GM19397 (cell line): ENCODE data around the gene CELF2.
A peak's percentile ranks its signal among the peaks of the same experiment; 100 is the strongest.
"Not testable (repeated sequence)": the region's sequence is repeated elsewhere in the genome, so short reads cannot be mapped to it uniquely, and the experiment has no call there.

Experiments
- ATAC-seq: cut with Tn5 transposase; IDR thresholded peaks from one replicate; pipeline ENCODE4 v1.9.1; 2021; ENCODE audit warnings: mild to moderate bottlenecking, moderate library complexity; ENCODE audit not compliant: unreplicated experiment

Gene CELF2

DNA sequence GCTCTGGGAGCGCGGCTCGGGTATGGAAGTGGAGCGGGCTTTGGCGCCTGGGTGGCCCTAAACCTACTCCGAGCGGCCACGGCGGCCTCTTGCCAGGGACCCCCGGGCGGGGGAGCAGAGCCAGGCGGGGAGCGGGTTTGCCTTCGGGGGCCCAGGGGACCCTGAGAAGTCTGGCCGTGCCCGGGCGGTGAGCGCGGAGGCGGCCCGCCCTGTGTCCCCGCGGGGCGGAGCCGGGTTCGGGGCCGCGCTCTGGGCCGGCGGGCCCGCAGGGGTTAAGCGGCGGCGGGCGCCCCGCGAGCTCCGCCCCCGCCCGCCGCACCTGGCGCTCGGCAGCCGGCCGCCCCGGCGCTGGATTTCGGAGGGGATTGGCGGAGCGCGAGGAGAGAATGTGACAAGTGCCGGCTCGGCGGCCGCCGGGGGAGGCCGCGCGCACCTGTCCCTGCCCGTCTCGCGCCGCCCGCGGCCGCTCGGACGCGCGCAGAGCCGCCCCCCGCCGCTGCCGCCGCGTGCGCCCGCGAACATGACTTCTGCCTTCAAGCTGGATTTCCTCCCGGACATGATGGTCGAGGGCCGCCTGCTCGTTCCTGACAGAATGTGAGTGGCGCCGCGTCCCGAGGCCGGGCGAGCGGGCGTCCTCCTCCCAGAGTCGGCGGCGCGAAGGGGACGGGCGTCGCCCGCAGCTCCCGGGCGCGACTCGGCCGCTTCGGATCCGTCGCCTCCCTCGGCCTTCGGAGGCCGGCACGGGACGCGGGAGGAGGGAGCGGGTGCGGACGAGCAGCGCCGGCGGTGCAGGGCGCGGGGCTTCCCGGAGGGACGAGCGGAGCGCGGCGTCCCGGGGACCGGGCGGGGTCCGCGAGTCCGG, at the start of gene CELF2:
Gene CELF2 (plus strand): TSS at position 303 of the 862 bp plus-strand sequence. CDS start 218 bp downstream, at position 521.
- peak; percentile 81 for ATAC-seq

DNA sequence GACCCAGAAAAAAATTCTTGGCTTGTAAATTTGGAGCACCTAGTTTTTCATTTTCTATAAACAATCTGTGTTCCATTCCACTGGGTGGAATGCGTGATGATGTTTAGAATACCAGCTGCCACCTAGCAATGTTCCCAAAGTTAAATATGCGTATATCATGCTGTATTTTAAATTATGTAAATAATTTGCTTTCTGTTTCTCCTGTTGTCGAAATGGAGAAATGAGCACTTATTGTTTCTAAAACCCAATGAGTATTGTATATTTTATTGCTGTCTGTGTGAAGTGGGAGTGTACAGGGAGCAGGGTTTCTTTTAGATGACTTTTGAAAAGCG, 49.4 kb upstream of the CELF2 start:
- no peak for ATAC-seq

DNA sequence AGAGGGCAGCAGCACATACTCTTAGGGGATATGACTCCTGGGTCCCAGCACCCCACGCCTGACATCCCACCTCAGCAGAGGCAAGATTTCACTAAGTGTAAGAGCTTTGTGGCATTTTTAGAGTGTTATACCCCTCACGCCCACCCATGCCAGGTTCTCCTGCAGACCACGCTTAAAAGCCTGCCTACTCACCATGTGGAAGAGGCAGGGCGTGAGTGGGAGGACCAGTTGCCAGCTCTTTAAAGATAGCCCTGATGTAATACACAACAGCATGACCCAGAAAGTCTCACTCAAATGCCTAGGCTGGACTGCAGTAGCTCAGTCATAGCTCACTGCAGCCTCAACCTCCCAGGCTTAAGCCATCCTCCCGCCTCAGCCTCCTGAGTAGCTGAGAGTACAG, 44.4 kb upstream of the CELF2 start:
- no peak for ATAC-seq

DNA sequence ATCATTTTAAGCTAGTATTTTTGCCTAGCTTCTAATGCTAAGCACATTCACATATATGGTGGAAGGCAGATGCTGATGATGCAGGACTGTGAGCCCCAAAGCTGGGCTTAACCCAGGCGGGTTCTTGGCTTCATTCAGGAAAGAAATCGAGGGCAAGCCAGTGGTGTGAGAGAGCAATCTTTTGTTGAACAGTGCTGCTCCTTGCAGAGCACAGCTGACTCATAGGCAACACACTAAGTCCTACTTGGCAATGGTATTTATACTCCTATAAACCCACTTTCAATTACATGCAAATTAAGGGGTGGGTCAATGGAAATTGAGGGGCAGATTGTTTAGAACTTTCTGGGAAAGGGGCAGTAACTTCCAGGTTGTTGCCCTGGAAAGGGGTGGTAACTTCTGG, 42.0 kb upstream of the CELF2 start:
- no peak for ATAC-seq

DNA sequence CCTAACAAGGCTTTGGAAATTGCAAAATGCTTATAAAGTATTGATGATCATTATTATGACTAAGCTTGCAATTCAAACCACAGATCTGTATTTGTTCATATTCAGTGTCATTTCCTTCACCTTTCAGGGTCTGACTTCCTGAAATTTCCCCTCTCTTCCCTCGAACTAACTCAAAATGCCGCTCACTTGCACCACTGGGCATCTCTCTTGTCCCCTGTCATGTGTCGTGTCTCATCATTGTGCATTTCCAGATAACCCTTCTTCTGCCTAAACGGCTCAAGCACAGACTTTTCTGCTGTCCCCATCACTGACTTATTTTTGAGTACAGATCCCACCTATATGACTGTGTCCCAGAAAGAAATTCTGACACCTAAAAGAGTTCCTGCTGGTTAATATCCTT, 41.0 kb upstream of the CELF2 start:
- no peak for ATAC-seq

DNA sequence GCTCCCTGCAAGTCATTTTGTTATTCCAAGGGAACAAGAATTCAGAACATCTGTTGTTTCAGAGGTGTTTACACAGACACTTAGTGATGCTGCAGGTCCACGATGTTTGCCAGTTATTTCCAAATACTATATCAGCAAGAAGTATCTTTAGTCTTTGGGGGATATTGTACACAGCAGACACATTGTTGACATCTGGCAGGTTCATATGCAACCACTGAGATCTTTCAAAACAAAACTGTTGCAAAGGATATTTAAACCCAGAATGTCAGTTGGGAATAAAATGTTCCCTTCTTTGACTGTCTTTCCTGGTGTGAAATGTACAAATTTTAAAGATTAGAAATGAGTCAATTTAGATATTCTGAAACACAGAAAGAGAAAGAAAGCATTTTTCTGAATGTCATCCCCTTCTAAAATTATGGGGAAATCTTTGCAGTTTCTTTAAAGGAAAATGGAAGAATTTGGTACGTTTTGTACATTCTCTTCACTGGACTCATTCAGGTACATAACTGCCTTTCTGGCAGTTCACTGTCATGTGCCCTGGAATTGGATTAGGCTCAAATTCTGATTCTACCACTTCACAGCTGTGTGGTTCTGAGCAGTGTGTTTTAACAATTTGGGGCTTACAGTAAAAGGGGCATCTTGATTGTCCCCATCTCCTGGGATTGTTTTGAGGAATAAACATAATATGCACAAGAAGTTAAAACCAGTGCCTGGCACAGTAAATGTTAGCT, 40.3 kb upstream of the CELF2 start:
- ATAC-seq, result no peak

DNA sequence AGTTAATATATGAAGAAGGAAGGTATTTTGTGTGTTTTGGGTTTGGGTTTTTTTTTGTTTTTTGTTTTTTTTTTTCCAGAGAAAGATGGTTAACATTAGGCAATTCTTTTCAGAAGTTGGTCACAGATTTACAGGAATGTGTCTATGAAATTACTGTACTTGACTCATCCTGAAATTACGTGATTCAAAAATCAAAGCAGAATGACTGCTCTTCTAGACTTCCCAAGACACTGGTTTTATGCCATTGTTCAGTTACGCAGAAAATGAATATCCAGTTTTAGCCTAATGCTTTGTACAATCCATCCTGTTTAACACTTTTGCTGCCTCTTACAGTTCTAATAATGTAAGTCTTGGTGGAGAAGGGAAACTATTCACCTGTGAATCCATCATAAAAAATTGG, 39.7 kb upstream of the CELF2 start:
- ATAC-seq, result no peak

DNA sequence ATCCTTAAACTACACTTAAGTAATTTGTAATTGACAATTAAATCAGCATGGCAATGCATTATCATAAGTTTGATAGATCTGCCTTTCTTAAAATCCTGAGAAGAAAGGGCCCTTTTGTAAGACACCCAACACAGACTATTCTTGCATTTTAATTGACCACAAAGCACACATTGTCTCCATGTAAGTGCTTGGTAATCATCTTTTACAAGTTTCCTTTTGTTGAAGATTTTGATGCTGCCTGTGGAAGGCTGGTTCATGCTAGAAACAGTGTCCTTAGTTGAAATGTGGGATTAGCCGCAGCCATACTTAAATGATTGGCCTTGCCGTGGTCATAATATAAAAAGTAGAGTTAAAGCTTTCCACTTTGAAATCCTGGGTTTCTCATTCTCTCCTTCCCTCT, 32.3 kb upstream of the CELF2 start:
- ATAC-seq, result no peak

DNA sequence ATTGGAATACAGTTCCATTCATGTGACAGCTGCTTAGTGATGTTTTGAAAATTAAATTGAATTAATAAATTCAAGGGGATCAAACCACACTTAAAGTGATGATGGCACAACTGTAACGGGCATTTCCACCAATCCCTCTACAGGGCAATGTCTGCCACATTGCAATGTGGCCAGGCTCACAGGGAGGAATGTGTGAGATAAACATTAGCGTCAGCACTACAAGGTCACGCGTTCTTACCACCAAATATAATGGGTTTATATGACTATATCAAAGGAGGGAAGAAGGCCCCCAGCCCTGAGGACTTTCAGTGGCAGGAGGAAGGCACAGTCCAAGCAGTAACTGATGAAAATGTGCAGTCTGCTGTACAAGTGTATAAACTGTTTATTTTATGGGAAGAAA, 31.1 kb upstream of the CELF2 start:
- no peak for ATAC-seq

DNA sequence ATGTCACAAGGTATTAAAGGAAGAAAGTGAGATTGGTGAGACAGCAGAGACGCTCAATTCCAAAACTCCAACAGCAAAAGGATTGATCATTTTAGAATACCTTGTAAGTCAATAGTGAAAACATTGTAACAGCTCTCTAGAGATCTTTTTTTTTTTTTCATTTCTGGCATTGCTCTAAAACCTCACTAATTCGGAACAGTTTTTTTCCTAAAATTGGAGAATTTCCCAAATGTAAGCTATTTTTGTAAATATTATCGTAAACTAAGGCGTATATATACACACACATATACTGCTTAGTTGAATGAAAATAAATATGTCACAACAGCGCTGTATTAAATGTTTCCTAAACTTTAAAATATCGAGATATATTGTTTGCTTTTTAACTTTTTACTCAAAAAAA, 30.6 kb upstream of the CELF2 start:
- ATAC-seq, result no peak

DNA sequence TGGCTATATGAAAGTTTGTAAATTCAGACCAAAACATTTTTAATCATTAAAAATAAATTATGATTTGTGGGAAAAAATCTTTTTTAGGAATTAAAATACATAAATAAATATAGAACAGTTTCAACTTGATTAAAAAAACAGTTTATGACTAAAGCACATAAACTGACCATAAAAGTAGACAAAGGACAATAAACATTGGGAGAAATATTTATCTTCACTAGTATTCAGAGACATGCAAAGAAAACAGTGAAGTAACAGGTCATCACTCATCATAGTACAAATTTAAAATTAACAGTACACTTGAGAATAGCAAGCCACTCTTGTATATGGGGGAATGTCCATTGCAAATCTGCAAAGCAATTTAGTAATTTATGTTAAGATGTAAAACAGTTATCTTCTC, 28.0 kb upstream of the CELF2 start:
- ATAC-seq, result no peak

DNA sequence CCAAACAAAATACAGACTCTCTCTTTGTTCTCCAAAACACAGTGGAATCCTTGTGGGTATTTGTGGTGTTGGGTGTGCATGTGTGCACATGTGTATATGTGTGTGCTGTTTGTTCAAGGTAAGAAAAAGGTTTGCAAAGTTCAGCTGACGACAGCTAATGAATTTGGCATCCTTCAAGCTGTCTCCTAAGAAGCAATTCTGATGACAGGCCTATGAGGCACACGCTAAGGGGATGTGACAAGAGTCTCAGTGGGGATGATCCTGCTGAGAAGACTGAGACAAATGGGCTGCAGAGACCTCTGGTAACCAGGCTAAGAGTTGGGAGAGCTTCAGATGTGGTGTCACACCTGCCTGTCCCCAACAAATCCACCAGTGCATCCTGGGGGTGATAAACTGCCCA, 26.5 kb upstream of the CELF2 start:
- ATAC-seq, result no peak

DNA sequence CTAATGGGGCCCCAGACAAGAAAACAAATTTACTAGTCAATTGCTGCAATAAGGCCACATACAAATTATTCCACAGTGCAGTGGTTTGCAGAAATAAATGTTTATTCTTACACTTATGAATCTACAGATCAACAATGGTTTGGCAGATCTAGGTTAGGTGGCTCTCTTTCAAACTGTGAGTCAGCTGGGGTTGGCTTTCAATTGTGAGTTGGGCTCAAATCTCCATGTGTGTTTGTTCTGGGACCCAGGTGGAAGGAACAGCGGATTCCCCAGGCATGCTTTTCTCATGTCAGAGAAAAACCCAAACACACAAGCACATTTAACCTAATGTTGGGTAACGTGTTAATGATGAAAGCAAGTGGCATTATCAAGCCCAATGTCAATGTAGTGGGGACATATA, 25.6 kb upstream of the CELF2 start:
- ATAC-seq, result no peak

DNA sequence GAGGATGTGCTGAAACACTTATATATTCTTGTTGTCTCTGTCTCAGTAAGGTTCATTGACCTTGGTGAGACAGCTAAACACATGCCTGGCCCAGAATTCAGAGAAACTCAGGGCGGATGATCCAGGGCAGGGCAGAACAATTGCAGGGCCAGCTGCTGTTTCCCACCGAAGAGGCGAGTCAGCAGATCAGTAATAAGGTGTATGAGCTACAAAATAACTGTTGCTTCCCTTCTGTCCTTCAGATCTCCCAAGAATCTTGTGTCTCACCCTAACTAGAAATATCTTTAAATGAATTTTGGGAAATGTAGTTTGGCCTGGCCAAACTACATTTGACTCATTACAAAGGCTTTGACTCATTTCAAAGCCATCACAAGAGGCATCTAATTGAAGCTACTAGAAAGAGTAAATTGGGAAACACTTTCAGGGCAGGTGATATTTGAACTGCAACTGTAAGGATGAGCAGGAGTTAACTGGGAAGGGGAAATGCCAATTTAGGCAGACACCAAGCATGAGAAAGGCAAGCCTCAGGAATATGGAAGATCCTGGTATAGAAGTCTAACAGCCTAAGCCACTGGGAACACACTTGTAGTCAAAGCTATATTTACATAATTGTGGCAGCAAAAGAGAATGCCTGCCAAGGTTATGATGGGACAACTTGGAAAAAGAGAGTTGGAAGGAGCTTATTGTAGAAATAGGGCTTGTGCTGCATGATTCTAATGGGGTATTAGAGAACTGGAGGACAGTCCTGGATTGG, 24.5 kb upstream of the CELF2 start:
- no peak for ATAC-seq

DNA sequence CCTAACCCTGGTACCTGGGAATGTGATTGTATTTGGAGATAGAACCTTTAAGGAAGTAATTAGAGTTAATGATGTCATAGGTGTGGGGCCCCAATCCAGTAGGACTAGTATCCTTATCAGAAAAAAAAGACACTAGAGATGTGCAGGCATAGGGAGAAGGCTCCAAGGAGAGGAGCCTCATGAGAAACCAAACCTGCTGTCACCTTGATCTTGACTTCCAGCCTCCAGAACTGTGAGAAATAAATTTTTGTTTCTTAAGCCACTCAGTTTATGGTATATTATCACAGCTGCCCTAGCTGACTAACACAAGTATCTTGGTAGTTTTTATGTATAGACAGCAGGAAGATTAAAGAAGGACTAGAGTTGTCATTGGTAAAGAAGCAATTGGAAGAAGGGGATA, 23.9 kb upstream of the CELF2 start:
- ATAC-seq, result no peak

DNA sequence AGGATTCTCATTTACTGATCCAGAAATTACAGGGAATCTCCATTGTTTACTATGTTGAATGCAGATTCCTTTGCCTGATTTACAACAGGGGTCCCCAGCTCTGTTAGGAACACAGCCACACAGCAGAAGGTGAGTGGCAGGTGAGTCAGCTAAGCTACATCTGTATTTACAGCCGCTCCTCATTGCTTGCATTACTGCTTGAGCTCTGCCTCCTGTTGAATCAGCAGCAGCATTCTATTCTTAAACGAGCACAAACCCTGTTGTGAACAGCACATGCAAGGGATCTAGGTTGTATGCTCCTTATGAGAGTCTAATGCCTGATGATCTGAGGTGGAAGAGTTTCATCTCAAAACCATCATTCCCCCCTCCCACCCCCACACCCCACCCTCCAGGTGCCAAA, 23.3 kb upstream of the CELF2 start:
- no peak for ATAC-seq

DNA sequence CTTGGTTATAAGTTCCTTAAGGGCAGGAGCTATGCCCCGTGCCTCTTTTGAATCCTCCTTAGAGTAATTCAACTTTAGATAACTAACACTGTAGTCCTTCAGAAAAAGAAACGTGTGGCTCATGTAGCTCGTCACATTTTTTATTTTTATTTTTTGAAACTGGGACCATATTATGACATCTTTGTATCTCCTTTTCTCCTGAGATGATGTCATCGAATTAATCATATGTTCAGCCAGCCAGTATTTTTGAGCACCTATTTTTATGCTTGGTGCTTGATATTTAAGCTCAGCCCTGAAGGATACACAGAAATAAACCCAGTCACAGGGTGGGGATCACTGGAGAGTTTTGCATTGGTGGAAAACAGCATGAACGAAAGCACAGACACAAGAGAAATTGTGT, 22.6 kb upstream of the CELF2 start:
- ATAC-seq, result no peak

DNA sequence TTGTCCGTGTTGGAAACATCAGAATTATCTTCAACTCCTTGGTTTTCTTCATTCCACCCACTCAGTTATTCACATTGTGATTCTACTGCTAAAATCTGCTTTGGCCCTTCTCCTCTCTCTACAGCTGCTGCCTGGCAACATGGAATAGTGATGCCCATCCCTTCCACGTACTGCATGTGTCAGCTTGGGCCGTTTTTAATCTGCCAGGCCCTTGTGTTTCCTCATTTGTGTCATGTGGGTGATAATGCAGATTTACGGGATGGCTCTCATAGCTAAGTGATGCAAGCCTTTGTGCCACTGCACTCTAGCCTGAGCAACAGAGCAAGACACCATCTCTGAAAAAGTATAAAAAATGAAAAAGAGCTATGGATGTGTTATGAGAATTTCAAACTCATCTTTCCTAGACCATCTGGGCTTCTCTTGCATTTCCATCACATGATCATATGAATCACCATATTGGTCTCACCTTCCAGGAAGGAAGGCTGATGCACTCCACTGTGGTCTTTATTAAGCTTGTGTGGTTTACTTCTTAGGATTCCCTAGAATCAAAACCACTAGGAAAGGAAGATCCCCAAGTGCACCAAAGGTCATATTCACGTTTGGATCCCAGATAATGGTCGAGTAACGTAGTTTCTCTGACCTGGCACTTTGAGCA, 20.6 kb upstream of the CELF2 start:
- no peak for ATAC-seq

DNA sequence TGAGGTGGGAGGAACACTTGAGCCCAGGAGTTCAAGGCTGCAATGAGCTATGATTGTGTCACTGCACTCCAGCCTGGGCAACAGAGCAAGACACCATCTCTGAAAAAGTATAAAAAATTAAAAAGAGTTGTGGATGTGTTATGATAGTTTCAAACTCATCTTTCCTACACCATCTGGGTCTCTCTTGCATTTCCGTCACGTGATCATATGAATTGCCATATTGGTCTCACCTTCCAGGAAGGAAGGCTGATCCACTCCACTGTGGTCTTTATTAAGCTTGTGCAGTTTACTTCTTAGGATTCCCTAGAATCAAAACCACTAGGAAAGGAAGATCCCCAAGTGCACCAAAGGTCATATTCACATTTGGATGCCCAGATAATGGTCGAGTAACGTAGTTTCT, 18.2 kb upstream of the CELF2 start:
- not testable (repeated sequence) for ATAC-seq

DNA sequence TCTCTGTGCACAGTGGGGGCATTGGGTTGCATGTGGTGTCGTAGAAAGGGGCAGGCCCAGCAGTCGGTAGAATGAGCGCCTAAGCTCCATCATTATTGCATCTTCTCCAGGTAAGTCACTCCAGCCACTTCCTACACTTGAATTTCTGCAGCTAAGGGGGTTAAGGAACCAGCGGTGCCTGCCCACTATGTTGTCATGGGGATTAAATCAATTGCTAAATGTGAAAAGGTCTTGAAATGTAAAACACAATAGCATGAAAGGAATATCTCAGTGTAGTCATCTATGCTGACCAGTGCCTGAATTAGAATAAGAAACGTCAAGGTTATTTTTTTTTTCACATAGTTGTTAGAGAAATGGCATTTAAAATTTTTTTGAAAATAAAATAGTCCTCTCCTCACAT, 15.2 kb upstream of the CELF2 start:
- ATAC-seq, result no peak

DNA sequence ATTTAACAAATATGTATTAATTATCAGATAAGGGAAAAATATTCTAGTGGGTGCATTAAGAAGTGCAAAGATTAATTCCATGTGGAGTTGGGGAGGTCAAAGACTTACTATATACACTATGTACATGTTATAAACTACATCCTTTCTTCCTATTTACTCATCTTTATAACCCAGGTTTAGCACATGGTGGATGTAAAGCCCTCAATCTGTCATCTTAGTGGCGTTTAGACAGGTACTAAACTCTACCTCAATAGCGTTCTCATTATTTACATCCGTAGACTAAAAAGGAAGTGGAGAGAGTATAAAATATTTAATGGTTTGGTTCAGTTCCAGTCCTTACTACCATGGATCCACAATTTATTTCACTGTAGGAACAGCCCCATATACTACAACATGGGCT, 14.8 kb upstream of the CELF2 start:
- no peak for ATAC-seq
